CD14-positive monocyte (primary cell): Measurements from ENCODE around the gene DTX1. TPM values are rescaled to one million over a fixed set of nuclear protein-coding genes. Genes with fewer than 3 reads are reported as not detected.

Source experiments
- DNase-seq, 3 donors: peaks; one replicate each; pipeline ENCODE4 v3.0.0-alpha.2; 2011 to 2022
- H2AFZ ChIP-seq: 2 replicates; pipeline ENCODE4 v1.6.0; 2012; ENCODE audit warnings: mild to moderate bottlenecking, low read depth, low read length, inconsistent platforms; ENCODE audit not compliant: insufficient read depth, poor library complexity, severe bottlenecking
- H3K27ac ChIP-seq, 2 donors: 1 replicate in 1 of 2; 2 replicates in 1 of 2; pipeline ENCODE4 v1.5.1; 2012 to 2013; ENCODE audit warnings: low read length in 2 of 2, control low read depth in 1 of 2, inconsistent platforms in 1 of 2, low read depth in 1 of 2, mild to moderate bottlenecking in 1 of 2
- H3K27me3 ChIP-seq, 2 donors: one replicate each; pipeline versions ENCODE4 v1.6.0 to v1.6.1; 2011 to 2013; ENCODE audit warnings: low read length in 2 of 2; ENCODE audit not compliant: control insufficient read depth in 2 of 2, insufficient read depth in 2 of 2
- H3K36me3 ChIP-seq, 2 donors: replicated peaks in 1 of 2; 1 replicate in 1 of 2; 2 replicates in 1 of 2; pipeline versions ENCODE4 v1.5.1 to v1.6.1; 2012 to 2013; ENCODE audit warnings: low read length in 2 of 2, control low read depth in 1 of 2, inconsistent platforms in 1 of 2, mild to moderate bottlenecking in 1 of 2; ENCODE audit not compliant: insufficient read depth in 2 of 2, control insufficient read depth in 1 of 2
- H3K4me1 ChIP-seq, 2 donors: 1 replicate in 1 of 2; 2 replicates in 1 of 2; pipeline versions ENCODE4 v1.5.1 to v1.6.1; 2012 to 2013; ENCODE audit warnings: low read length in 2 of 2, control low read depth in 1 of 2, inconsistent platforms in 1 of 2, mild to moderate bottlenecking in 1 of 2, moderate library complexity in 1 of 2; ENCODE audit not compliant: insufficient read depth in 2 of 2, control insufficient read depth in 1 of 2
- H3K4me2 ChIP-seq: replicated peaks from 2 replicates; pipeline ENCODE3; 2012; ENCODE audit warnings: low read length, moderate library complexity, mild to moderate bottlenecking; ENCODE audit not compliant: poor library complexity, severe bottlenecking; ENCODE audit errors: extremely low read depth
- H3K4me3 ChIP-seq, 3 experiments: fragments of 200-600 bp in 1 of 3; sonication (generic) in 1 of 3; replicated peaks in 1 of 3; 1 replicate in 2 of 3; 2 replicates in 1 of 3; pipeline ENCODE4 v1.5.1; 2011 to 2013; ENCODE audit warnings: low read length in 3 of 3, mild to moderate bottlenecking in 3 of 3, control low read depth in 2 of 3, low read depth in 2 of 3, inconsistent platforms in 1 of 3, moderate library complexity in 1 of 3
- H3K79me2 ChIP-seq: 2 replicates; pipeline ENCODE4 v1.6.0; 2012; ENCODE audit warnings: mild to moderate bottlenecking, control low read depth, inconsistent platforms, low read length, moderate library complexity; ENCODE audit not compliant: insufficient read depth
- H3K9ac ChIP-seq: 2 replicates; pipeline ENCODE4 v1.6.0; 2017; ENCODE audit warnings: low read length, mild to moderate bottlenecking; ENCODE audit not compliant: insufficient read depth, poor library complexity, severe bottlenecking
- H3K9me3 ChIP-seq, 2 donors: replicated peaks in 1 of 2; 1 replicate in 1 of 2; 2 replicates in 1 of 2; pipeline versions ENCODE4 v1.5.1 to v1.6.1; 2012 to 2013; ENCODE audit warnings: low read length in 2 of 2, control low read depth in 1 of 2; ENCODE audit not compliant: control insufficient read depth in 1 of 2, insufficient read depth in 1 of 2
- H4K20me1 ChIP-seq: 2 replicates; pipeline ENCODE4 v1.6.0; 2012; ENCODE audit warnings: mild to moderate bottlenecking, low read length, control low read depth, moderate library complexity; ENCODE audit not compliant: insufficient read depth
- H3K27ac Mint-ChIP-seq, 7 donors: one replicate each; pipeline ENCODE4 v1.8.0; 2020; ENCODE audit warnings: mild to moderate bottlenecking in 7 of 7, mixed read lengths in 7 of 7, moderate library complexity in 6 of 7, inconsistent platforms in 2 of 7
- H3K27me3 Mint-ChIP-seq, 3 donors: one replicate each; pipeline ENCODE4 v1.8.0; 2021 to 2022; ENCODE audit warnings: low read depth in 3 of 3, mild to moderate bottlenecking in 3 of 3, mixed read lengths in 3 of 3, moderate library complexity in 3 of 3, inconsistent platforms in 1 of 3
- H3K36me3 Mint-ChIP-seq, 2 donors: one replicate each; pipeline ENCODE4 v1.8.0; 2020; ENCODE audit warnings: mixed read lengths in 2 of 2, inconsistent platforms in 1 of 2, mild to moderate bottlenecking in 1 of 2
- H3K4me1 Mint-ChIP-seq: one replicate; pipeline ENCODE4 v1.8.0; 2020; ENCODE audit warnings: mild to moderate bottlenecking, mixed read lengths
- H3K4me3 Mint-ChIP-seq, 2 donors: one replicate each; pipeline ENCODE4 v1.8.0; 2020; ENCODE audit warnings: mild to moderate bottlenecking in 2 of 2, mixed read lengths in 2 of 2, moderate library complexity in 1 of 2
- H3K9me3 Mint-ChIP-seq, 7 donors: one replicate each; pipeline ENCODE4 v1.8.0; 2020 to 2022; ENCODE audit warnings: mixed read lengths in 7 of 7, mild to moderate bottlenecking in 6 of 7, moderate library complexity in 6 of 7, inconsistent platforms in 2 of 7
- WGBS: methylation state at CpG from one replicate; pipeline ENCODE4 v1.1.5; 2013; ENCODE audit warnings: missing lambda C conversion rate; ENCODE audit not compliant: insufficient coverage; 5-methylcytosine and 5-hydroxymethylcytosine counted together
- intact Hi-C, 2 donors: fragments of 100-400 bp; cut with micrococcal nuclease; formaldehyde crosslinking; loops; one replicate each; pipeline versions ENCODE4 v1.15.0 to v1.15.1; 2023
- polyA plus RNA-seq, 3 donors: library from polyadenylated mRNA; depleted of rRNA in 1 of 3; unstranded in 2 of 3; stranded (reverse) in 1 of 3; fragments of 300-500 nt in 2 of 3; fragments of >200 nt in 1 of 3; fragmentation: Illumina TruSeq in 2 of 3; gene quantifications; 1 replicate in 2 of 3; 2 replicates in 1 of 3; pipeline ENCODE4 v1.2.3, GENCODE V29; 2012 to 2021
- TF ChIP-seq, protein P1 (sequence below): fragments of 200-600 bp; IDR thresholded peaks from one replicate; pipeline ENCODE4 v1.8.0; 2022; ENCODE audit warnings: antibody characterized with exemption, mild to moderate bottlenecking

DTX1 gene
- polyA plus RNA-seq, 3 donors = 0.04 TPM; not detected in 1

DNA sequence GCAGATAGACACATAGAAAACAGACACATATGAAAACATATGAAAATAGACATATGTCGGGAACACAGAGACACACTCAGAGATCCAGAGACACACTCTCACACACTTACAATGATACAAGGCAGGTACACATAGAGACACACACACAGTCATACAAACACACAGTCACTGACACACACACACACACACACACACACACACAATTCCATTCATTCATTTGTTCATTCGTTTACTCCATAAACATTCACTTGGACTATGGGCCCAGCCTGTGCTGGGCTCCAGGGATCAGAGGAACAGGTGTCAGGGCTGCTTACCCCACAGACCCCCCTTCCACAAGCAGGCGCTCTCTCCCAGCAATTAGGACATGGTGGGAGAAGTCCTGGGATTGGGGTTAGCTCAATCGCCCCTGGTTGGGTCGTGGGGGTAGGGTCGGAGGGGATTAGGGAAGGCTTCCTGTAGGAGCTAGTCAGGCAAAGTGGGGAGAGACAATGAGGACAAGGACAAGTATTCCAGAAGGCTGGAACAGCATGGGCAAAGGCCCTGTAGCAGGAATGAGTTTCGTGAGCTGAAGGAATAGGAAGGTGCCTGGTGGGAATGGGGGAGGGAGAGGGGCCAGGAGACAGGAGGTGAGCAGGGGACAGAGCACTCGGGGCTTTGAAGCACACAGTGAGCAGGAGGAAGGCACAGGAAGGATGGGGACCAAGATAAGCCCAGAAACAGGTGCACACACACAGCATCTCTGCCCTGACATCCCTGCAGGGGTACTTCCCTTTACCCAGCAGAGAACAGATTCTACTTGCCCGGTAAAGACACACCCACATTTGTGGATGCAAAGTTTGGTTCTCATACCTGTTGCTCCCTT is 72.5 kb downstream of the DTX1 start:
- peaks cover 2% of the 10 kb centered on the region for H3K4me1 Mint-ChIP-seq
- Histone ChIP-seq H3K27me3 (peaks cover 0 to 2% of the 10 kb centered on the region in 2 donors), H3K9me3 (no peaks in the 10 kb centered on the region), H3K4me3 (no peak overlapping the region), H3K36me3 (no peaks in the 10 kb centered on the region), H2AFZ (no peak overlapping the region), H3K79me2 (no peaks in the 10 kb centered on the region), H4K20me1 (no peaks in the 10 kb centered on the region), H3K27ac (no peak overlapping the region), H3K4me1 (no peaks in the 10 kb centered on the region), H3K4me2 (no peak overlapping the region), H3K9ac (no peak overlapping the region)
- intact Hi-C loops = no loop called here
- no peak overlapping the region for H3K4me3 Mint-ChIP-seq
- TF ChIP-seq, protein P1, sequence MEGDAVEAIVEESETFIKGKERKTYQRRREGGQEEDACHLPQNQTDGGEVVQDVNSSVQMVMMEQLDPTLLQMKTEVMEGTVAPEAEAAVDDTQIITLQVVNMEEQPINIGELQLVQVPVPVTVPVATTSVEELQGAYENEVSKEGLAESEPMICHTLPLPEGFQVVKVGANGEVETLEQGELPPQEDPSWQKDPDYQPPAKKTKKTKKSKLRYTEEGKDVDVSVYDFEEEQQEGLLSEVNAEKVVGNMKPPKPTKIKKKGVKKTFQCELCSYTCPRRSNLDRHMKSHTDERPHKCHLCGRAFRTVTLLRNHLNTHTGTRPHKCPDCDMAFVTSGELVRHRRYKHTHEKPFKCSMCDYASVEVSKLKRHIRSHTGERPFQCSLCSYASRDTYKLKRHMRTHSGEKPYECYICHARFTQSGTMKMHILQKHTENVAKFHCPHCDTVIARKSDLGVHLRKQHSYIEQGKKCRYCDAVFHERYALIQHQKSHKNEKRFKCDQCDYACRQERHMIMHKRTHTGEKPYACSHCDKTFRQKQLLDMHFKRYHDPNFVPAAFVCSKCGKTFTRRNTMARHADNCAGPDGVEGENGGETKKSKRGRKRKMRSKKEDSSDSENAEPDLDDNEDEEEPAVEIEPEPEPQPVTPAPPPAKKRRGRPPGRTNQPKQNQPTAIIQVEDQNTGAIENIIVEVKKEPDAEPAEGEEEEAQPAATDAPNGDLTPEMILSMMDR = no peak
- no peak overlapping the region for H3K27ac Mint-ChIP-seq
- H3K36me3 Mint-ChIP-seq = no peaks in the 10 kb centered on the region
- WGBS = 63% methylated on average over 7 of the region's 9 CpGs
- DNase-seq = no peak
- peaks cover 0 to 3% (median 0%) of the 10 kb centered on the region in 7 donors for H3K9me3 Mint-ChIP-seq
- peaks cover 11 to 32% (median 12%) of the 10 kb centered on the region in 3 donors for H3K27me3 Mint-ChIP-seq

DNA sequence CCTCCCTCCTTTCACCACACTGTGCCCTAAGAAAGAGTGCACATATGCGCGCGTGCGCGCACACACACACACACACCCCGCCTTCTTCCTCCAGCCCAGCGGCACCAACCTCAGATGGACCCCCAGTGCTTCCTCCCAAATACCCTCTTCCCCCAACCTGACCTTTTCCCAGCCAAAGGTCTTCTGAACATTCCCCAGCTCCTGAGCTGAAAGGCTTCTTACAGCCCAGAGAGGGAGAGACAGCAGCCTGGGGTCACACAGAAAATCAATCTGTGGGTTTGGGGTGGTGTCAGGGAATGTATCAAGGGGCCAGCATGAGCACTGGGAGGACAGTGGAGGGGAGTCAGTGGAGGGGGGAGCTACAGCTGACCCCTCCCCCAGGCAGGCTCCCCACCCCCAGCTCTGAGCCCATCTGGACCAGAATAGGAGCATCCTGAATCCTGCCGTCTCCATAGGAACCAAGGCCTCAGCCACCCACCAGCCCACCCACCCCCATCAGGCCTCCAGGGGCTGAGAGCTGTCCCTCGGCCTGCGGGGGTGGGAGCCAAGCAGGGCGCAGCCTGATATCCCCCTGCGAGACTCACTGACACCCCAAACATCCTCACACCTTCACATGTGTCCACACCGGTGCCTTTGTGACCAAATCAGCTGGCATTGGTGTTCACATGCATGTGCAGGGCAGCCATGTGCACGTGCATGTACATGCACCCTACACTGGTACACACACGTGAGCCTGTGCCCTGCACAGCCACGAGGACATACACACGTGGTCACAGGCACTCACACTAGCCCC is 73.3 kb downstream of the DTX1 start:
- H3K27me3 Mint-ChIP-seq = peaks cover 11 to 37% (median 12%) of the 10 kb centered on the region in 3 donors
- peak overlapping the region in 1 of 7 donors; percentile 9 for H3K27ac Mint-ChIP-seq
- no peak overlapping the region for H3K4me3 ChIP-seq
- no peaks in the 10 kb centered on the region for H4K20me1 ChIP-seq
- H3K27me3 ChIP-seq = peaks cover 0 to 8% of the 10 kb centered on the region in 2 donors
- TF ChIP-seq, protein P1 = no peak
- no peaks in the 10 kb centered on the region for H3K4me1 ChIP-seq
- no peak overlapping the region for H3K27ac ChIP-seq
- intact Hi-C loops = no loop called here
- H3K79me2 ChIP-seq = no peaks in the 10 kb centered on the region
- H3K9ac ChIP-seq = no peak overlapping the region
- H3K9me3 ChIP-seq = no peaks in the 10 kb centered on the region
- peaks cover 2% of the 10 kb centered on the region for H3K4me1 Mint-ChIP-seq
- no peaks in the 10 kb centered on the region for H3K36me3 Mint-ChIP-seq
- H3K4me3 Mint-ChIP-seq = no peak overlapping the region
- 86% methylated on average over 17 of the region's 17 CpGs for WGBS
- H2AFZ ChIP-seq = no peak overlapping the region
- H3K9me3 Mint-ChIP-seq = no peaks in the 10 kb centered on the region
- H3K36me3 ChIP-seq = no peaks in the 10 kb centered on the region
- no peak for DNase-seq
- H3K4me2 ChIP-seq = no peak overlapping the region
